ENCODE measurements around the gene NUDCD3. TPM values are rescaled to one million over a fixed set of nuclear protein-coding genes. Genes with fewer than 3 reads are reported as not detected.

NUDCD3 gene
- total RNA-seq, 4 donors from 2014 or later: 57.0 to 92.3 (median 75.2) TPM

DNA sequence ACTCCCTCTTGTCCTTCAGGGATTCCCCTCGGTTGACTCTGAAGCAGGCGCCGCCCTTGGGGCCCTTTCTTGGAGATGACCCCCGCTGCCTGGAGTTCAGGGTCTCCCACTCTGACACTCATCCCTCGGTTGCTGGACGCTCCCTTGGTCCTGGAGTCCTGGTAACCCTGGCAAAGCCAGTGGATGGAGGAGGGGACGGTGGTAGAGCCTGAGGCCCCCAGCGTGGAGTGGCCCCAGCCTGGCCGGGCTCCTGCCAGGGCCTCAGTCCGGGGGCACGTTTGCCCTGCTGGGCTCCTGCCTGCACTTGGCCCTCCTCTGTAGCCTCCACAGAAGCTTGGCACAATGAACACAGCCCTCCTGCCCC, 155.7 kb downstream of the NUDCD3 start:
- Histone ChIP-seq H3K9me3 (peaks cover 0 to 21% (median 0%) of the 10 kb centered on the region in 3 donors), H3K27ac (no peak overlapping the region), H3K4me3 (no peak overlapping the region), H3K27me3 (no peaks in the 10 kb centered on the region), H3K4me1 (peaks cover 0 to 10% (median 0%) of the 10 kb centered on the region in 3 donors), H3K36me3 (no peaks in the 10 kb centered on the region)
- ATAC-seq: no peak
- WGBS, 2 donors (ENCODE audit: low coverage in 1 of 2): 83% methylated on average over 2 of the region's 11 CpGs; no CpG with 5 or more reads in 1 of the 2 donors
- TF ChIP-seq POLR2A (IDR thresholded peaks at IDR 0.05) (no peak), EP300 (IDR thresholded peaks at IDR 0.05) (no peak), POLR2AphosphoS5 (IDR thresholded peaks at IDR 0.05) (no peak)
- TF ChIP-seq, protein P1, sequence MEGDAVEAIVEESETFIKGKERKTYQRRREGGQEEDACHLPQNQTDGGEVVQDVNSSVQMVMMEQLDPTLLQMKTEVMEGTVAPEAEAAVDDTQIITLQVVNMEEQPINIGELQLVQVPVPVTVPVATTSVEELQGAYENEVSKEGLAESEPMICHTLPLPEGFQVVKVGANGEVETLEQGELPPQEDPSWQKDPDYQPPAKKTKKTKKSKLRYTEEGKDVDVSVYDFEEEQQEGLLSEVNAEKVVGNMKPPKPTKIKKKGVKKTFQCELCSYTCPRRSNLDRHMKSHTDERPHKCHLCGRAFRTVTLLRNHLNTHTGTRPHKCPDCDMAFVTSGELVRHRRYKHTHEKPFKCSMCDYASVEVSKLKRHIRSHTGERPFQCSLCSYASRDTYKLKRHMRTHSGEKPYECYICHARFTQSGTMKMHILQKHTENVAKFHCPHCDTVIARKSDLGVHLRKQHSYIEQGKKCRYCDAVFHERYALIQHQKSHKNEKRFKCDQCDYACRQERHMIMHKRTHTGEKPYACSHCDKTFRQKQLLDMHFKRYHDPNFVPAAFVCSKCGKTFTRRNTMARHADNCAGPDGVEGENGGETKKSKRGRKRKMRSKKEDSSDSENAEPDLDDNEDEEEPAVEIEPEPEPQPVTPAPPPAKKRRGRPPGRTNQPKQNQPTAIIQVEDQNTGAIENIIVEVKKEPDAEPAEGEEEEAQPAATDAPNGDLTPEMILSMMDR (IDR thresholded peaks at IDR 0.05): no peak

DNA sequence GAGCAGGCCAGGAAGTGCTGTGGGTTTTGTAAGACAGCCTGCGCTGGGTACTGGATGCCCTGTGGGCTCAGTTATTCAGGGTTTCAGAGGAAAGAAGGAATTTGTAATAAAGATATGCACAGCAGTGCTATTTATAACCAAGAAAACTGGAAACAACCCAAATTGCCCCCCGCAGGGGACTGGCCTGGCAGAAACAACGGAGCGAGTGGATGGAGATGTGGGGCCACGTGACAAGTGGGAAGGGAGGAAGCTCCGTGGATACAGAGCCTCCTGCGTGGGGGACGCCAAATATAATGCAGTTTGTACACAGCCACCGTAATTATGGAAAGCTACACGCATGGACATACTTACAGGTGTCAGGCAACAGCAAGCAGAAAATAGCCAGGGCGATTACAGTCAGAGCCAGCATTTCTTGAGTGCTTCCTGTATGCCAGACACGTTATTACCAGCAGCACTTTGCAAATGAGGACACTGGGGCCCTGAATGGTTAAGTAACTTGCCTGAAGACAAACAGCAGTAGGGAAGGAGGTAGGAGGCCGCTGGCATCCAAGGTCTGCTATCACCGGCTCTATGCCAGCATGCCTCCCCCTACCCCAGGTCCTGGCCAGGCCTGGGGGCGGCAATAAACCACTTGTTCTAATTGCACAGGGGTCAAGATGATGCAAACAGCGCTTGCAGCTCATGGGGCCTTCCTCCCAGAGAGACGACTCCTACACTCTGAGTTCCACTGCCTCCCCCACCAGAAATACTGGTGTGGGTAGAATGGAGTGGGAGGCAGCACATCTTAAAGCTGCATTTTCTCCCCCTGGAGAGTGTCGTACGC, 156.3 kb downstream of the NUDCD3 start:
- Histone ChIP-seq H3K4me1 (peaks cover 0 to 10% (median 0%) of the 10 kb centered on the region in 3 donors), H3K9me3 (peaks cover 0 to 21% (median 0%) of the 10 kb centered on the region in 3 donors), H3K36me3 (no peaks in the 10 kb centered on the region), H3K27ac (no peak overlapping the region), H3K4me3 (no peak overlapping the region), H3K27me3 (no peaks in the 10 kb centered on the region)
- 45 to 67% methylated on average over 4 to 10 of the region's 19 CpGs for WGBS, 2 donors (ENCODE audit: low coverage in 1 of 2)
- ATAC-seq: no peak
- TF ChIP-seq EP300 (IDR thresholded peaks at IDR 0.05): no peak
- TF ChIP-seq POLR2AphosphoS5 (IDR thresholded peaks at IDR 0.05): no peak
- TF ChIP-seq POLR2A (IDR thresholded peaks at IDR 0.05): no peak
- TF ChIP-seq, protein P1 (IDR thresholded peaks at IDR 0.05): no peak

DNA sequence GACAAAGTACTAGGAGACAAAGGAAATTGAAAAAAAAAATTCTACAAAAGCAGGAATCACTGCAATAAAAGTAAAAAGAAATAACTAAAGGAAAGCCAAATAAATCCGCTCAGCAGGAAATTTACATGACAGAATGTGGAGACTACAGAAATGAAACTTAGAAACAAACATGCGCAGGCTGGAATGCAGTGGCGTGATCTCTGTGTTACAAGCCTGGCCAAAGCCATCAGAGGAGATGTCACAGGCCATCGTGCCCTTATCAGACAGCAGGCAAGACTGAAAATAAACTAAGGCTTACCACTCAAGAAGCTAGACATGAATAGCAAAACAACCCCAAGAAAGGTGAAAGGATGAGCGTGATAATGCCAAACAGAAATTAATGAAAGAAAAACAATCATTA, 158.8 kb downstream of the NUDCD3 start:
- Histone ChIP-seq H3K36me3 (no peaks in the 10 kb centered on the region), H3K27me3 (peaks cover 13% of the 10 kb centered on the region), H3K9me3 (peaks cover 0 to 8% (median 0%) of the 10 kb centered on the region in 3 donors), H3K4me1 (peaks cover 0 to 10% (median 0%) of the 10 kb centered on the region in 3 donors), H3K27ac (no peak overlapping the region), H3K4me3 (no peak overlapping the region)
- TF ChIP-seq, protein P1 (IDR thresholded peaks at IDR 0.05): no peak
- no peak for TF ChIP-seq EP300 (IDR thresholded peaks at IDR 0.05)
- no peak for TF ChIP-seq POLR2A (IDR thresholded peaks at IDR 0.05)
- TF ChIP-seq POLR2AphosphoS5 (IDR thresholded peaks at IDR 0.05): no peak
- ATAC-seq: no peak
- 47 to 64% methylated on average over 4 to 5 of the region's 5 CpGs for WGBS, 2 donors (ENCODE audit: low coverage in 1 of 2)

DNA sequence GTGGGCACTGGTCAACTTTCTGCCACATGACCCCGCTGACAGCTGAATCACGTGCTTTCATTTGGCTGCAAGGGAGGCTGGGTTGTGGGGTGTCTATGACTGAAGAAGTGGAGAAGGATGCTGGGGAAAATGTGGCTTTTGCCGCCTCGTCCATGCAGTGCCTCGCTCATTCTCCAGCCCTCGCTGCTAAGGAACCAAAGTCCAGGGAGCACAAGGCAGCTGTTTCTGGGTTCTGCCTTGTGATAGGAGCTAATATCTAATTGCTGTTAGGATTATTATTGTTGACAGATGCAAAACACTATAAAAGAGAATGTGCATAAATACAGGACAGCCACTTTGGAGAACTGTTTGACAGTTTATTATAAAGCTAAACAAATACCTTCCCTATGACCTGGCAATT, 160.1 kb downstream of the NUDCD3 start:
- H3K4me1 ChIP-seq: peaks cover 0 to 16% (median 0%) of the 10 kb centered on the region in 3 donors
- H3K4me3 ChIP-seq: no peak overlapping the region
- H3K36me3 ChIP-seq: no peaks in the 10 kb centered on the region
- H3K27me3 ChIP-seq: peaks cover 25% of the 10 kb centered on the region
- TF ChIP-seq POLR2AphosphoS5 (IDR thresholded peaks at IDR 0.05): no peak
- TF ChIP-seq, protein P1 (IDR thresholded peaks at IDR 0.05): no peak
- TF ChIP-seq EP300 (IDR thresholded peaks at IDR 0.05): no peak
- no peak for TF ChIP-seq POLR2A (IDR thresholded peaks at IDR 0.05)
- WGBS, 2 donors (ENCODE audit: low coverage in 1 of 2): 89 to 93% methylated on average over 4 to 6 of the region's 6 CpGs
- H3K9me3 ChIP-seq: no peaks in the 10 kb centered on the region
- H3K27ac ChIP-seq: no peak overlapping the region
- no peak for ATAC-seq

DNA sequence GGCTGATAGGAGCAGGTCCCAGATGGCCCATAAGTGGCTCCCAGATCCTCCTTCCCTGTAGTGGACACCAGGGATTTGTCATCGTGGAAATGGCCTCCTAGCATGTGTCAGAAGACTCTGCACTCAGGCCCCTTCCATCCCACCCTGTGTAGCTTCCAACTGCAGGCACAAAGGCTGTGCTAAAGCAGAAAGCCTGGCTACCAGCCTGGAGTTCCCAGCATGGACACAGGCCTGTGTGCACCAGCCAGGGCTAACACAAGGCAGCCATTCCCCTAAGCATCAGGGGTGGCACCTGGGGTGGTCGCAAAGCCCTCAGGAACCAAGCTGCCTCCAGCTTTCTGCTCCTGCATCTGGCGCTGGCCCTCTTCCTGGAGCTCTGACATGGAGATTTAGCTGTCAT, 160.6 kb downstream of the NUDCD3 start:
- Histone ChIP-seq H3K36me3 (no peaks in the 10 kb centered on the region), H3K4me3 (no peak overlapping the region), H3K27me3 (peaks cover 30% of the 10 kb centered on the region), H3K4me1 (peaks cover 0 to 20% (median 0%) of the 10 kb centered on the region in 3 donors), H3K27ac (no peak overlapping the region), H3K9me3 (no peaks in the 10 kb centered on the region)
- WGBS, 2 donors (ENCODE audit: low coverage in 1 of 2): 100% methylated on average over 1 of the region's 3 CpGs; no CpG with 5 or more reads in 1 of the 2 donors
- no peak for ATAC-seq
- TF ChIP-seq POLR2A (IDR thresholded peaks at IDR 0.05) (no peak), EP300 (IDR thresholded peaks at IDR 0.05) (no peak), POLR2AphosphoS5 (IDR thresholded peaks at IDR 0.05) (no peak)
- TF ChIP-seq, protein P1 (IDR thresholded peaks at IDR 0.05): no peak

Data from gastroesophageal sphincter (tissue), 4 donors.